ENCODE data around the gene OTOF.

The OTOF gene

GRCh38 chr2:26491563-26492167, 13.7 kb upstream of the OTOF start:
- Mint-ChIP-seq H3K27me3 (ENCODE audit: low read depth, poor library complexity) (peaks cover 11% of the 10 kb centered on the region), H3K36me3 (ENCODE audit: low read depth) (no peaks in the 10 kb centered on the region), H3K27ac (no peak overlapping the region), H3K4me3 (no peak overlapping the region), H3K9me3 (no peaks in the 10 kb centered on the region), H3K4me1 (peaks cover 9% of the 10 kb centered on the region)
- TF ChIP-seq CTCF (IDR thresholded peaks at IDR 0.05) = no peak
- no peak for DNase-seq

- Mint-ChIP-seq H3K36me3 (ENCODE audit: low read depth) (no peaks in the 10 kb centered on the region), H3K4me3 (no peak overlapping the region), H3K27me3 (ENCODE audit: low read depth, poor library complexity) (peaks cover 11% of the 10 kb centered on the region), H3K9me3 (no peaks in the 10 kb centered on the region), H3K27ac (no peak overlapping the region), H3K4me1 (no peaks in the 10 kb centered on the region)
- TF ChIP-seq CTCF (IDR thresholded peaks at IDR 0.05) = no peak
- no peak for DNase-seq
Observed at GRCh38 chr2:26489213-26489850, 11.4 kb upstream of the OTOF start.

GRCh38 chr2:26488463-26489212, 10.7 kb upstream of the OTOF start:
- no peaks in the 10 kb centered on the region for H3K36me3 Mint-ChIP-seq (ENCODE audit: low read depth)
- no peaks in the 10 kb centered on the region for H3K9me3 Mint-ChIP-seq
- DNase-seq = no peak
- no peaks in the 10 kb centered on the region for H3K4me1 Mint-ChIP-seq
- H3K4me3 Mint-ChIP-seq = no peak overlapping the region
- no peak overlapping the region for H3K27ac Mint-ChIP-seq
- H3K27me3 Mint-ChIP-seq (ENCODE audit: low read depth, poor library complexity) = peaks cover 14% of the 10 kb centered on the region
- no peak for TF ChIP-seq CTCF (IDR thresholded peaks at IDR 0.05)

- Mint-ChIP-seq H3K9me3 (no peaks in the 10 kb centered on the region), H3K4me3 (no peak overlapping the region), H3K36me3 (ENCODE audit: low read depth) (no peaks in the 10 kb centered on the region), H3K27me3 (ENCODE audit: low read depth, poor library complexity) (peaks cover 25% of the 10 kb centered on the region), H3K4me1 (no peaks in the 10 kb centered on the region), H3K27ac (no peak overlapping the region)
- no peak for DNase-seq
- TF ChIP-seq CTCF (IDR thresholded peaks at IDR 0.05) = no peak
Observed at GRCh38 chr2:26487192-26487591, 9.3 kb upstream of the OTOF start.

GRCh38 chr2:26486789-26487188, 8.9 kb upstream of the OTOF start:
- no peak overlapping the region for H3K27ac Mint-ChIP-seq
- H3K36me3 Mint-ChIP-seq (ENCODE audit: low read depth) = no peaks in the 10 kb centered on the region
- peaks cover 25% of the 10 kb centered on the region for H3K27me3 Mint-ChIP-seq (ENCODE audit: low read depth, poor library complexity)
- H3K4me3 Mint-ChIP-seq = no peak overlapping the region
- no peaks in the 10 kb centered on the region for H3K4me1 Mint-ChIP-seq
- H3K9me3 Mint-ChIP-seq = no peaks in the 10 kb centered on the region
- no peak for TF ChIP-seq CTCF (IDR thresholded peaks at IDR 0.05)
- no peak for DNase-seq

Data from nephron progenitor cell (in vitro differentiated cells).